Neural crest cell (in vitro differentiated cells): ENCODE results near the gene TEX50. TPM values are rescaled to one million over a fixed set of nuclear protein-coding genes. Genes with fewer than 3 reads are reported as not detected.
A peak's percentile ranks its signal among the peaks of the same experiment; 100 is the strongest.
"Not testable (repeated sequence)": the region's sequence is repeated elsewhere in the genome, so short reads cannot be mapped to it uniquely, and the experiment has no call there.

Source experiments
- DNase-seq: peaks from one replicate; pipeline ENCODE4 v3.0.0; 2021; ENCODE audit warnings: low read depth, mixed read lengths, low spot score
- H3K27ac Mint-ChIP-seq: one replicate; pipeline ENCODE4 v1.8.0; 2021; ENCODE audit warnings: mild to moderate bottlenecking, mixed read lengths; ENCODE audit not compliant: unreplicated experiment
- H3K27me3 Mint-ChIP-seq: 2 replicates; pipeline ENCODE4 v1.8.0; 2021; ENCODE audit warnings: low read depth, mild to moderate bottlenecking, mixed read lengths
- H3K36me3 Mint-ChIP-seq: 2 replicates; pipeline ENCODE4 v1.8.0; 2021; ENCODE audit warnings: low read depth, mild to moderate bottlenecking, mixed read lengths
- H3K4me1 Mint-ChIP-seq: 2 replicates; pipeline ENCODE4 v1.8.0; 2021; ENCODE audit warnings: mixed read lengths
- H3K4me3 Mint-ChIP-seq: one replicate; pipeline ENCODE4 v1.8.0; 2021; ENCODE audit warnings: mild to moderate bottlenecking, mixed read lengths
- H3K9me3 Mint-ChIP-seq: 2 replicates; pipeline ENCODE4 v1.8.0; 2021; ENCODE audit warnings: mixed read lengths
- CTCF ChIP-seq: fragments of 200-600 bp; sonication (generic); conservative IDR thresholded peaks from 2 replicates; pipeline ENCODE4 v1.5.0; 2021; ENCODE audit warnings: antibody characterized with exemption, mild to moderate bottlenecking
- total RNA-seq: library from RNA; stranded (reverse); gene quantifications from 2 replicates; pipeline ENCODE4 v1.2.1, GENCODE V29; 2021

Gene TEX50
- total RNA-seq, 1 donor from 2014 or later, result not detected

- DNase-seq, result no peak
- Mint-ChIP-seq H3K4me3 (no peak overlapping the region), H3K4me1 (no peaks in the 10 kb centered on the region), H3K9me3 (peaks cover 6% of the 10 kb centered on the region), H3K36me3 (no peaks in the 10 kb centered on the region), H3K27ac (no peak overlapping the region), H3K27me3 (no peaks in the 10 kb centered on the region)
- no peak for TF ChIP-seq CTCF
These were observed 47.0 kb downstream of the TEX50 start for GRCh38 chr1:173682184-173682583.

- not testable (repeated sequence) for H3K9me3 Mint-ChIP-seq, H3K36me3 Mint-ChIP-seq, H3K4me3 Mint-ChIP-seq, DNase-seq, H3K27me3 Mint-ChIP-seq, H3K4me1 Mint-ChIP-seq, H3K27ac Mint-ChIP-seq
These were observed 48.7 kb downstream of the TEX50 start for GRCh38 chr1:173683838-173684237.

- H3K27me3 Mint-ChIP-seq, H3K4me1 Mint-ChIP-seq, DNase-seq, H3K4me3 Mint-ChIP-seq, H3K9me3 Mint-ChIP-seq, H3K36me3 Mint-ChIP-seq: not testable (repeated sequence)
- peak overlapping the region; percentile 37 for H3K27ac Mint-ChIP-seq
These were observed 50.0 kb downstream of the TEX50 start for GRCh38 chr1:173685121-173685520.

Other genes starting within 250 kb of the TEX50 start
- gene PRDX6, start 158.0 kb upstream of the TEX50 start, total RNA-seq, result 230 and 234 TPM in 2 replicates
- gene SLC9C2, start 32.3 kb upstream of the TEX50 start, total RNA-seq, result 0.12 TPM in 1 of 2 replicates, not detected in the other
- 2.7 and 3.2 TPM in 2 replicates for gene ANKRD45, start 34.5 kb downstream of the TEX50 start, total RNA-seq
- gene KLHL20, start 79.6 kb downstream of the TEX50 start, total RNA-seq, result 21.5 and 21.9 TPM in 2 replicates
- gene DARS2, start 189.3 kb downstream of the TEX50 start, total RNA-seq, result 33.8 and 34.0 TPM in 2 replicates
- 24.3 and 24.8 TPM in 2 replicates for gene CENPL, start 189.5 kb downstream of the TEX50 start, total RNA-seq
- 479 and 498 TPM in 2 replicates for gene GAS5, start 232.7 kb downstream of the TEX50 start, total RNA-seq
- gene ZBTB37, start 233.0 kb downstream of the TEX50 start, total RNA-seq, result 15.7 and 18.3 TPM in 2 replicates